Uterus (tissue), 4 donors: Measurements from ENCODE around the gene NPAS2. TPM values are rescaled to one million over a fixed set of nuclear protein-coding genes. Genes with fewer than 3 reads are reported as not detected.

ENCODE experiments used
- DNase-seq, 2 donors: peaks; one replicate each; pipeline ENCODE4 v3.0.0-alpha.2; 2019 to 2020
- H3K27ac ChIP-seq, 2 donors: fragments of 200-600 bp; sonication (generic); 1 replicate in 1 of 2; 2 replicates in 1 of 2; pipeline ENCODE4 v1.5.1; 2016 to 2018
- H3K27me3 ChIP-seq, 2 donors: fragments of 200-600 bp; sonication (generic); one replicate each; pipeline ENCODE4 v1.5.1; 2018 to 2019; ENCODE audit warnings: control low read depth in 1 of 2
- H3K36me3 ChIP-seq, 2 donors: fragments of 200-600 bp; sonication (generic); one replicate each; pipeline ENCODE4 v1.5.1; 2019; ENCODE audit warnings: control low read depth in 1 of 2
- H3K4me1 ChIP-seq, 2 donors: fragments of 200-600 bp; sonication (generic); one replicate each; pipeline ENCODE4 v1.5.1; 2018 to 2019; ENCODE audit warnings: control low read depth in 1 of 2
- H3K4me3 ChIP-seq, 2 donors: fragments of 200-600 bp; sonication (generic); 1 replicate in 1 of 2; 2 replicates in 1 of 2; pipeline ENCODE4 v1.5.1; 2018 to 2019; ENCODE audit warnings: mild to moderate bottlenecking in 1 of 2
- H3K9me3 ChIP-seq, 2 donors: fragments of 200-600 bp; sonication (generic); one replicate each; pipeline ENCODE4 v1.5.1; 2019; ENCODE audit warnings: control low read depth in 1 of 2
- CTCF ChIP-seq, 4 experiments: fragments of 200-600 bp in 2 of 4; fragments of 450-650 bp in 2 of 4; sonication (generic) in 2 of 4; IDR thresholded peaks; one replicate each; pipeline ENCODE4 v1.5.1; 2016 to 2019; ENCODE audit warnings: antibody characterized with exemption in 4 of 4, mild to moderate bottlenecking in 2 of 4, moderate library complexity in 1 of 4
- POLR2A ChIP-seq, 2 donors: fragments of 450-650 bp; IDR thresholded peaks; one replicate each; pipeline ENCODE4 v1.6.1; 2016; ENCODE audit warnings: antibody characterized with exemption in 2 of 2, mild to moderate bottlenecking in 1 of 2, moderate library complexity in 1 of 2
- intact Hi-C: fragments of 100-400 bp; cut with DNase I; formaldehyde crosslinking; loops from one replicate; pipeline ENCODE4 v1.15.1; 2023; ENCODE audit warnings: low total_unique reads
- total RNA-seq, 4 donors: library from RNA; depleted of rRNA in 3 of 4; stranded (reverse); fragments of >200 nt in 3 of 4; gene quantifications; one replicate each; pipeline versions ENCODE4 v1.1.0 to v1.2.4, GENCODE V29; 2014 to 2023
- donor health status: DM: yes; HTN: yes; CAD: no.

Gene NPAS2
- total RNA-seq, 4 donors from 2014 or later: 5.6 to 66.5 (median 24.9) TPM

GRCh38 chr2:100974712-100975520 lies 155.0 kb downstream of the NPAS2 start:
- Histone ChIP-seq H3K27me3 (no peaks in the 10 kb centered on the region), H3K27ac (no peak overlapping the region), H3K4me1 (no peaks in the 10 kb centered on the region), H3K4me3 (no peak overlapping the region), H3K9me3 (no peaks in the 10 kb centered on the region), H3K36me3 (no peaks in the 10 kb centered on the region)
- intact Hi-C loops: no loop called here
- DNase-seq: no peak
- no peak for TF ChIP-seq CTCF (IDR thresholded peaks at IDR 0.05)
- no peak for TF ChIP-seq POLR2A (IDR thresholded peaks at IDR 0.05)

- Histone ChIP-seq H3K4me1 (no peaks in the 10 kb centered on the region), H3K27me3 (no peaks in the 10 kb centered on the region), H3K36me3 (no peaks in the 10 kb centered on the region), H3K27ac (no peak overlapping the region), H3K4me3 (no peak overlapping the region), H3K9me3 (no peaks in the 10 kb centered on the region)
- TF ChIP-seq POLR2A (IDR thresholded peaks at IDR 0.05): no peak
- no peak for TF ChIP-seq CTCF (IDR thresholded peaks at IDR 0.05)
- DNase-seq: no peak
- intact Hi-C loops: no loop called here
These were observed 155.5 kb downstream of the NPAS2 start for GRCh38 chr2:100975521-100975785.

GRCh38 chr2:100976061-100976460 lies 156.1 kb downstream of the NPAS2 start:
- no peaks in the 10 kb centered on the region for H3K4me1 ChIP-seq
- H3K27ac ChIP-seq: no peak overlapping the region
- no peak for DNase-seq
- H3K36me3 ChIP-seq: no peaks in the 10 kb centered on the region
- H3K27me3 ChIP-seq: no peaks in the 10 kb centered on the region
- TF ChIP-seq POLR2A (IDR thresholded peaks at IDR 0.05) (no peak), CTCF (IDR thresholded peaks at IDR 0.05) (no peak)
- H3K4me3 ChIP-seq: no peak overlapping the region
- intact Hi-C loops: no loop called here
- no peaks in the 10 kb centered on the region for H3K9me3 ChIP-seq

GRCh38 chr2:100976645-100977391 lies 156.9 kb downstream of the NPAS2 start:
- no peaks in the 10 kb centered on the region for H3K27me3 ChIP-seq
- H3K27ac ChIP-seq: no peak overlapping the region
- H3K4me3 ChIP-seq: no peak overlapping the region
- no peaks in the 10 kb centered on the region for H3K4me1 ChIP-seq
- no peaks in the 10 kb centered on the region for H3K36me3 ChIP-seq
- TF ChIP-seq CTCF (IDR thresholded peaks at IDR 0.05) (no peak), POLR2A (IDR thresholded peaks at IDR 0.05) (no peak)
- H3K9me3 ChIP-seq: no peaks in the 10 kb centered on the region
- intact Hi-C loops: no loop called here
- no peak for DNase-seq

- H3K9me3 ChIP-seq: no peaks in the 10 kb centered on the region
- H3K4me1 ChIP-seq: no peaks in the 10 kb centered on the region
- H3K27ac ChIP-seq: no peak overlapping the region
- no peak for DNase-seq
- H3K27me3 ChIP-seq: no peaks in the 10 kb centered on the region
- no peak overlapping the region for H3K4me3 ChIP-seq
- H3K36me3 ChIP-seq: no peaks in the 10 kb centered on the region
- intact Hi-C loops: no loop called here
- TF ChIP-seq POLR2A (IDR thresholded peaks at IDR 0.05): no peak
- no peak for TF ChIP-seq CTCF (IDR thresholded peaks at IDR 0.05)
These were observed 157.6 kb downstream of the NPAS2 start for GRCh38 chr2:100977511-100977910.
